SK-N-SH (cell line): ENCODE results near the gene GNA15.

Source experiments
- CTCF ChIP-seq: fragments of 200-600 bp; sonication (generic); IDR thresholded peaks from 2 replicates; pipeline ENCODE4 v1.6.1; 2017; ENCODE audit warnings: antibody characterized with exemption, mild to moderate bottlenecking, moderate library complexity
- RAD21 ChIP-seq: IDR thresholded peaks from 2 replicates; pipeline ENCODE4 v1.6.1; 2012; ENCODE audit warnings: mild to moderate bottlenecking, low read length
- RCOR1 ChIP-seq: fragments of 150-350 bp; IDR thresholded peaks from 2 replicates; pipeline ENCODE4 v1.6.1; 2017; ENCODE audit warnings: antibody characterized with exemption, low read length
- SIN3A ChIP-seq: IDR thresholded peaks from 2 replicates; pipeline ENCODE4 v1.6.1; 2012; ENCODE audit warnings: low read depth, mild to moderate bottlenecking, low read length, moderate library complexity, borderline replicate concordance
- TAF1 ChIP-seq: IDR thresholded peaks from 2 replicates; pipeline ENCODE4 v1.6.1; 2012; ENCODE audit warnings: low read depth, mild to moderate bottlenecking, low read length, moderate library complexity, borderline replicate concordance
- TCF12 ChIP-seq: IDR thresholded peaks from 2 replicates; pipeline ENCODE4 v1.4.0; 2012
- USF1 ChIP-seq: IDR thresholded peaks from 2 replicates; pipeline ENCODE4 v1.4.0; 2012; ENCODE audit warnings: low read depth, borderline replicate concordance

- TF ChIP-seq SIN3A (no peak), CTCF (no peak), TAF1 (no peak), RAD21 (no peak), TCF12 (no peak), USF1 (no peak), RCOR1 (no peak)
Observed at GRCh38 chr19:3196064-3196932, 60.5 kb downstream of the GNA15 start.
